Measurements from ENCODE around the gene CPA1.

The CPA1 gene

DNA sequence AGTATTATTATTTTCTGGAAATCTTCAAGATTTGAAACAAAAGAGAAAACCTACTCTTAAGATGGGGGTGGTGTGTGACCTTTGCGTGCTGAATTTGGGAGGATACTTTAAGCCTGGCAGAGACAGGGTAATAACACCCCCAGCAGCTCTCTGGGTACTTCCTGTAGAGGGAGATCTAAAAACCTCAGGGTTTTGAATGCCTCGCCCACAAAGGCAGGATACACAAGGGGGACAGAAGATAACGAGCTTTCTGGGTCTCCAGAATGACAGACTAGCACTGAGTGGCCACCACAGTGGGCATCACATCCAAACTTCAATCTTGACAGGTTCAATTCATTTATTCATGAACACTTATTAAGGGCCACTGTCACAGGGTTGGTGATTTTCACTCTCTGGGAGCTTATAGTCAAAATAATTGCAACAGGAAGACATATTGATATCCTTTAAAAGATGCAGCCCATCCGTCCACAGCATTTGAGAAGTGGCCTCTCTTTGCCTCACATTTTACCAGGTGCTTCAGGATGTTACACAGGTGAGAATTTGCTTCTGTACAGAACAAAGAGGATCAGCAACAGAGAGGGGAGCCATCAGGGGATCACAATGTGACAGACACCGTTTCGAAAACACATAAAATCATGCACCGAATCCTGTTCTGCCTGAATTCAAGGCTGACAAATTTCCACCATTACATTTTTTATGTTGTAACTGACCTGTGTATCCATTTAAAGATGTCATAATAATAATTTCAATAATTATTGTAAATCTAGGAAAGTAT is 14.3 kb downstream of the CPA1 start:
- DNase-seq (ENCODE audit: low read depth in 2 of 2), result peak in 1 of 2 donors; percentile 9

DNA sequence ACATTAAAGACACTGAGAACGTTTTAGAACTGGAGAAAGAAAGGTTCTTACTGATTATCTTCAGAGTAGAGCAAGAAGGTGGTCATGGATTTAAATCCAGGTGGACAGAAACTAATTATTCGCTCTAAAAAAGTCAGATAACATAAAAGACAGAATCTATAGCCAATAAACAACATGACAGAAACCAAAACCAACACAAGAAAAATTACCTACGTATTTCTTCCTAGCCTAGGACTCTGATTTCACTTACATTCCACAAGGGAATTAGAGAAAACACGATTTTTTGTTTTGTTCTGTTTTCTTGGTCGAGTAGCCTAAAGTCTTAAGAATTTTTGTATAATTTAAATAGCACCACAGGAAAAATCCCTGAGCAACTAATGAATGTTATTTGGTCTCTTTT is 15.1 kb downstream of the CPA1 start:
- no peak for DNase-seq (ENCODE audit: low read depth in 2 of 2)

DNA sequence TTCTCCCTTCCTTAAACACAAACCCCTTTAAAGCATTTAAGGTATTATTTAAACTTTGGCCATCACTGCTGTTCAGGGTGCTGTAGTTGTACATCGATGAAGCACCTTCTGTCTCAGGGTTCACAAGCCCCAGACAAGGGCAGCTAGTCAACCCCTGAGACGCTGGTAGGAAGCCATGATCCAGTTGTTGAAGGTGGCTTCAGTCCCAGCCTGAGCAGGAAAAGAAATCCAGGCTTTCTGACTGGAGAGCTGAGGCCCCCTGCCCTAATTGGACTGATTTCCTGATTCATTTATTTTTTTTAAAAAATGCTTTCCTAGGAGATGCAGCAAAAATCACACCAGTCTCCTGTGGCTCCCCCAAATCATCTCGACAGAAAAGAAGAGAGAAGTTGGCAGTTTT is 15.8 kb downstream of the CPA1 start:
- no peak for DNase-seq (ENCODE audit: low read depth in 2 of 2)

DNA sequence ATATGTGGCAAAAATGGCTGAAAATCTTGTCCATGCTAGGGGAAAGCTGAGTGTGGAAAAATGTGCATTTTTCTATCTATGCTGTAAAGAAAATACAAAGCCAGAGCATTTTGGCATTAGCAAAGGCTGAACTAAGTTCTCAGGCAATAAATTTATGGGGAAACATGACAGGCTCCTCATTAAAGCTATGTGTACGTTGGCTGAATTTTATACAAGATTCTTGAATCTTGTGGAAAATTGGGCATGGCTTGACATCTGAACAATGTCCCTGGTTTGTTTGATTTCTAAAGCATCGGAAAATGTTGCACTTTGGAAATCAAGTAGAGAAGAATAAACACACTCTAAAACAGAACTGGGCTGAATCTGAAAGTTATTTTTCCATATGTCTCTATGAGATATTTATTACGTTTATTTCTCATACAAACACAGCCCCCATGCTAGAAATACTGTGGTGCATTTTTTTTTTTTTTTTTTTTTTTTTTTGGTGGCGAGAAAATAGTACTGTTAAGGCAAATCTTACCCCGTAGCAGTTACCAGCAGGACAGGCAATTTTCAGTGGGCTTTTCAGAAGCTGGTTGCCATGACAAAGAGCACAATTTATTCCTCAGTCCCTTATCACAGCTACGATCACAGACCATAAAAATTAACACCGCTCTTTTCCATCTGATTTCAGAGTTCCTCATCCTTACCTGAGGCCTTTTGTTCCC is 16.9 kb downstream of the CPA1 start:
- no peak for DNase-seq (ENCODE audit: low read depth in 2 of 2)

DNA sequence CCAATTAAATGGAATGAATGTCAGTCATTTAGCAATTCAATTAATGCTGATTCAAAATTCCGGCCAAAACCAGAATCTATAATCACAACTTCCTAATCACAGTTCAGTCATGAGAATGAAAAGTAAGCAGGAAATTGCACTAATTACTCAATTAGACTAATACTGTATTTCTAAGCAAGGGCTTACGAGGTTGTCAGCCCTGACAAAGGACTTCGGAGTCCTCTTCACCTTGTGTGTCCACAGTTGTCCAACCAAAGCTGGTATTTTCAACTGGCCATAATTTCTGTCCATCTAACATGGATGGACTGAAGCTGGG is 17.4 kb downstream of the CPA1 start:
- DNase-seq (ENCODE audit: low read depth in 2 of 2), result no peak

DNA sequence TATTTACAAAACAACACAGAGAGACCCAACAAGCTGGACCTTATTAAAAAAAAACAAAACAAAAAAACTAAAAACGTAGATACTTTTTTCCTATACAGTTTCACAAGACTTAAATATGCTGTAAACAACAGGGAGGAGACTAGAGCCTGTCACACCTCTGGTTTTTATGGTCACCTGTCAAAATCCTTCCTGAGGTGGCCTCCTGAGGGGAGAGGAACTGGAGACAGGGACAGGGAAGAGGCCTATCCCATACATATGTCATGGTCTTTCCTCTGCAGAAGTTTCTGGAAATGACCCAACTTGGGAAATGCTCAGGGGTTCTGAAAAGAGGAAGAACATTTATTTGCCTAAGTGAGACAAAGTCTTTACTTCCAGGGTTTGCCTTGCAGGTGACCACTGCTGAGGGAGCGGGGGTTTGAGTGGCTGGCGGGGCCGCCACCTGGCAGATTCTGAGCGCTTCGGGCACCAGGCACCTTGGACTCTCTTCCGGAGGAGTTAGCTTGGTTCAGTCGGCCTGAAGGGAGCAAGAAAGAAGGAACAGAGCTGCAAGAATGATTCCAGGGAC is 18.3 kb downstream of the CPA1 start:
- DNase-seq (ENCODE audit: low read depth in 2 of 2), result no peak

DNA sequence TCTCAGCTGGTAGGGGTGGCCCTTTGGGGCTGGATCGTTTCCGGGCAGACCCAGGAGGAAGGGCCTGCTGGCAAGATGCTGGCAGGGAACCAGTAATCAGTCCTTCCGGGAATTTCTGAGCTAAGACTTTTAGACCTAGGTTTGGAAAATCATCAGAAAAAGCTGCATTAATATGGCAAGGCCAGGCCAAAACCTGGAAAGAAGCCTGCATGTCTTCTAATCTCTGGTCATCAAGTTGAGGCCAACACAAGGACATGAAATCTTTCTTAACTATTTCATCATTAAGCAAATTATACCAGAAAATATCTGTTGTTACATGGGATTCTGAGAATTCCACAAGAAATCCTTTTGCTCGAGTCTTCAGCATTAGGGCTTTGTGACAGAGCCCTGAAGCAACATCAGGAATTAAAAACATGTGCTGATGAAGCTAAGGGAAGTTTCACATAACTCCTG is 19.9 kb downstream of the CPA1 start:
- DNase-seq (ENCODE audit: low read depth in 2 of 2), result no peak

DNA sequence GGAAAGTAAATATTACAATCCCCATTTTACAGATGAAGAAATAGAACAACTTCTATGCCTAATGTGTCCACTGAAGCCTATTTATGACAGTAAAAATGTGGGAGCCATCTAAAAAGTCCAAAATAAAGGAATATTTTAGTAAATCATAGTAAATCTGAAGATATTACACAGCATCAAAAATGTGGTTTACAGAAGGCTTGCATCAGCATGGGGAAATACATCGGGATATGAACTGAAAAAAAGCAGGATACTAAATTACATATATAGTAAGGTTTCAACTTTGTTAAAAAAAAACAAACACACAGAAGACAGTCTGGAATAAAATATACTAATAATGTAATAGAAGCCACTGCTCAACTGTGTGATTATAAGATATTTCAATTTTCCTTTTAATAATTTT is 20.8 kb downstream of the CPA1 start:
- no peak for DNase-seq (ENCODE audit: low read depth in 2 of 2)

DNA sequence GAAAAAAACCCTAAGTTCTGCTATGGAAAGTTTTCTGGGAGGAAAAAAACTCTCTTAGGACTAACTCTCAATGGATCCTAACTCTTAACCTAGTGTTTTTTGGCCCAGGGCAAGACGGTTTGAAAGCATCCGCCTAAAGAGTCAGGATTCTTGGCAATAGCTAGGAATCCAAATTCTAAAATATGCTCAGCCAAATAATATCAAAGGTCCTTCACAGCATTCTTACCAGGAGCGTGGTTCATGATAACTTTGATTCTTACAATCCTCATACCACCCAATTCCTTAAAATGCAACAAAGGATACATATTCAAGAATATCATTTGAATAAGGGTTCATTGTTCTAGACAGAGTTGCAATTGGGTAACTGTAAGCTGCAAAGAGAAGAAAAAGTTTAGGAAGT is 21.3 kb downstream of the CPA1 start:
- no peak for DNase-seq (ENCODE audit: low read depth in 2 of 2)

DNA sequence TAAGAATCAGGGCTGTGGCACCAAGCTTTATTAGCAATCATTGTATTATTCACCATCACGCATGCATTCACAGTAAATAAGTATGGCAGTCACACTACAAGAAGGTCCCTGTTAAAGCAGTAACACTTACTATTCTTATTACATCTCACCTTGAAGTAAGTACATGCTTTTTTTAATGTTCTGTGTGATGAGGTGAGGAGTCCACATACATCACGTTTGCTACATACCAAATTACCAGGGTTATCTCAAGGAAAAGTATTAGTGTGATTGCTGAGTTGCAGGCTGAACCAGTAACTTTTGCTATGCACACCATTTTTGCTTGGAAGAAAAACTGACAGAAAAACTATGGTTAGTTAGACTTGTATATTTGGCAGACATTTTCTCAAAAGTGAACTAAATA is 24.7 kb downstream of the CPA1 start:
- no peak for DNase-seq (ENCODE audit: low read depth in 2 of 2)

DNA sequence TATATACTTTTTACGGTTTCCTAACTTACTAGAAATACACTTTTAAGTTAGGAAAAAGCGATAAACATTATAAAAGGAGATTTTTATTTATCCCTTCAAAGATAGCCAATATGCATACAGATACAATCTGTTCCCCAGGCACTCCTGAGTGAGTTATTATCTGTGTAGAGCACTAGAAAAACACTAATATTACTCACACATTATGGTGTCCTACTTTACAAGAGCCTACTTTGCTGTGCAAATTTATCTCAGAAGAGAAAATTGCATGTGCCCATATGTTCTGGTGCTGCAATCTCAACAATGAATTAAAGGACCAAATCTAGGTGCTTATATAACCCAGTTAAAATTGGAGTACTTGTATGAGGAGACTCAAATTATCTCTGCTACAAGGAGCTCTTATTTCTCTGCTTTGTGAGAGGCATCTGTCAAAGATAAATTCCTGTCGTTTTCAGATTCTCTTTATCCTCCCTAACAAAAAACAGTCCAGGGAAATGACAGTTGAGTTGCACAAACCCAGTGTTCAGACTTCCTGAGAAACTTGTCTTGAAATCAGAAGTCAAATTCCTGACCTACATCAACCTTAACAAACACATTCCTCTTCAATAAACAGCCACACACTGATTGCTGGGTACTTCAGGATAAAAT is 28.9 kb downstream of the CPA1 start:
- no peak for DNase-seq (ENCODE audit: low read depth in 2 of 2)

DNA sequence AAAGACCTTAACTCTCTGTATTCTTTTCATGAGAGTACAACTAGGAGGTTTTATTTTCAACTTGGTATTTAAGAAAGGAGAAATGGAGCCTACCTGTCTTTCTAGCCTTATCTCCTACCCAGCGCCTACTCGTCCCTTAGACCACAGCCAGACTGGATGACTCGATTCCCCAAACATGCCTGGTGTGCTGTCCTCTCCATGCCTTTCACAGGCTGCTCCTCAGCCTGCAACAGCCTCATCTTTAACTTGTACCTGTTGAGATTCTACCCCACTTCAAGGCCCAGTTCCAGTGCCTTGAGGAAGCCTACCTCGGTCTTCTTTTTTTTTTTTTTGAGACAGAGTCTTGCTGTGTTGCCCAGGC is 29.4 kb downstream of the CPA1 start:
- no peak for DNase-seq (ENCODE audit: low read depth in 2 of 2)

DNA sequence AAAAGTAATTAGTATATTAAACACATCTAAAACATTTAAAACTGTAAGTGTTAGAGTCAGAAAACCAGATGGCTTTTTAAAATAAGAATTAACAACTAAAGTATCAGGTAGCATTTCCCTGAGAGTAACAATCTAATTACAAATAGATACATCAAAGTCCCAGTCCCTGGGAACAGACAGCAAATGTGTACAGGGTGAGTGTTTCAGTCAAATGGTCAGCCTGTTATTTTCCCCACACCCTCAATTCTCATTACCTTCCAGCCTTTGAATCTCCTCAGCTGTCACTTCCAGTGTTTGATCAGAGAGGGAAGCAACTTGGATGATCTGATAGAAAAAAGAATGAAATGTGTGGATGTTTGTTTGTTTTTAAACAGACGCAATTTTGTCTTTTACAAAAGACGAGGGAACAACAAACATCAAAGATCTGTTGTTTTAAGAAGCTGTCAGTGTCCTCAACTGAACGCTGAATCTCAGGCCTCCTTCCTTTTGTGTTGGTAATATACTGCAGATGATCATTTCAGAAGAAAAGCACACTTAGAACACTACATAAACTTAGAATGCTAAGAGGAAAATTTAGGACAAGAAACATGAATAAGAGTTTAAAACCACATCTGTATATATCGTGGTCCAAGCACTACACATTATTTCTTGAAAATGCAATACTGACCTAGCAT is 30.7 kb downstream of the CPA1 start:
- no peak for DNase-seq (ENCODE audit: low read depth in 2 of 2)

DNA sequence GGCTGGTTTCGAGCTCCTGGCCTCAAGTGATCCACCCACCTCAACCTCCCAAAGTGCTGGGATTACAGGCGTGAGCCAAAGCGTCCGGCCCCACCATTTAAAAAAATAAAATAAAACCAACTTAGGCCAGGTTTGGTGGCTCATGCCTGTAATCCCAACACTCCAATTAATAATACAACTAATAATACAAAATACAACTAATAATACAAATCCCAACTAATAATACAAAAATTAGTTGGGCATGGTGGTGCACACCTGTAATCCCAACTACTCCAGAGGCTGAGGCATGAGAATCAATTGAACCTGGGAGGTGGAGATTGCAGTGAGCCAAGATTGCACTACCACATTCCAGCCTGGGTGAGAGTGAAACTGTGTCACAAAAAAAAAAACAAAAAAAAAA is 32.9 kb downstream of the CPA1 start:
- DNase-seq (ENCODE audit: low read depth in 2 of 2), result no peak

DNA sequence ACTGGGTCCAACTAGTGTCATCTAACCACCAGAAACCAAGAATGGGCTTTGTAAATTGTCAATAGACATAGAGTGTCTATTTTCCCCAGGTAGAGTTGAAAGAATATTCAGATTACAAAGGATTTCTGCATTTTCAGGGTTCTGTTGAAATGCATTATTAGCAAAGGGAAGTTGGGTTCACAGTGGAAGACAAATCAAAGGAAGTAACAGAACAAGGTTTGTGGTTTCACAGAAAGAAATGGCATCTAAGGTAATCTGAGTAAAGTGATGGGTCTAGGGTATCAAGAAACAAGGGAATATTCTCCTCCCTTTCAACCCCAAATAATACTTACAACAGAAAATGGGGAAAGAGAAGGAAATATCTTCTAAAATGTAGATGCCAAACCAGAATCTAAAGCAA is 34.7 kb downstream of the CPA1 start:
- no peak for DNase-seq (ENCODE audit: low read depth in 2 of 2)

DNA sequence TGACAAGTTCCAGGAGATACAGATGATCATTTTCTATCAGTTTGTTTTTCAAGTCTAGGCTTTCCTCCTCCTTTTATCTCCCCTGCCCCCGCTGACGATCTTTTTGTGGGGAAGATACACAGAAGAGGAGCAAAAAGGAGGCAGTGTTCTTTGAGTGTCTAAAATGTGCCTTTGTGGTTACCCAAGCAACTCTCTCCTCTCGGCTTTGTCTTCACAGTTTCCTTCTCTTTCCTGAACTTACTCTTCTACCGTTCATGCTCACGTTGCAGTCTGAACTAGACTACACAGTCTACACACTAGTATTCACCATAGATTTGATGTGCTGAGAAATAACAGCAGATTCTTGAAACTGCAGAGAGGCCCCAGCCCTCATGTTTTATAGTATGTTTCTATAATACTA is 36.9 kb downstream of the CPA1 start:
- DNase-seq (ENCODE audit: low read depth in 2 of 2), result no peak

DNA sequence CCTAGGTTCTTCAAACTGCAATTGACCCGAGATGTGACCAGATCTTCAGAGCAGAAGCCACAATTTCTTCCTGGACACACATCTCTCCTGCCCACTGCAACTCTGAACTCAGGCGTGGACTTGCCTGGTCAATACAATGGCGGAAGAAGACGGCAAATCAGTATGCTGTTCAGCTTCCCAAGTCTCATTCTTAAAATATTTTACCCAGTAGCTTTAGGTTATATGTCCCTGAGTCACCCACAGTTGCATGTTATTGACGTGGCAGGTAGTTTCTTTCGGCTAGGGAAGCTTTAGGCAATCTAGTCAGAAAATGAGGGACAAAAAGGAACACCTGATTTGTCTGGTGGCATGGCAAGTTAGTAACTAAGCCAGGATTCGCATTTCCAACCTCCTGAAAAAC is 38.0 kb downstream of the CPA1 start:
- no peak for DNase-seq (ENCODE audit: low read depth in 2 of 2)

DNA sequence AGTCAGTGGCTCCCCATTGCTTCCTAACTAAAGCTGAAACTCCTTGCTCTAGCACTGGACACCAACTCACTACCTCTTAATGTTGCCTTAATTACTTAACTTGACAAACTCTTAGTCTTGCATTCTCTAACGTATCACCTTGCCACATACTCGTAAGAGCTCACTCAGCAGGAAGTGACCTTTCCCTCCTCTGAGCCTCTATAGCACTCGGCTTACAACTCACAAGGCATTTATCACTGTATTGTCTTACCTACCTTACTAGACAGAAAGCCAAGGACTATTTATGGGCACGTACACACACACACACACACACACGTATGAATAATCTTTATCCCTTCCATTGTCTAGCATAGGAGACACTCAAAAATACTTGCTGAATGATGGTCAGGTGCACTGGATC is 39.4 kb downstream of the CPA1 start:
- no peak for DNase-seq (ENCODE audit: low read depth in 2 of 2)

DNA sequence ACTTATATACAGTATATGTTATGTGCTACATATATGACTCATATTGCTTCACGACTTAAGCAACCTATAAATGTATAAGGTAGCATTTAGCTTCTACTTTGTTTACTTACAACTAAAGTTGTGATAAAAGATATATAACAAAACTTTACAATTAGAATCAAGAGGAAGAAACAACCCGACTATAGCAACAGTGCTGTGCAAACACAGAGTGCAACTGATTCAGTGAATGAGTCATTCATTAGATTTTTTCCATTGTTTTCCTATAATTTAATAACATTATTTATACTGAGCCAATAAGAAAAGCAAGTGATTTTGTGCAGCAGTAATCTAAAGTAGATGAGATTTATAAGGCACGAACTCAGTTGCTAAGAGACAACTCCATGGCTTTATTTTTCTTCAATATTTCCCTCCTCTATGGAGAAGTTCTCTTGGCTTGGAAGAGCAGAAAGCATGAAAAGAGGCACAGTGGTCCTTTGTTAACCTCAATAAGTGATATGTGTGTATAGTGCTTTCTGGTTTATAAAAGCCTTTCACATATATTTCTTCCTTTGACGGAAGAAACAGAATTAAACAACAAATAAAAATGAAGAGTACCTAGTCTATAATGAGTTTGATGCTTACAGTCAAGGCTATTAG is 40.8 kb downstream of the CPA1 start:
- no peak for DNase-seq (ENCODE audit: low read depth in 2 of 2)

DNA sequence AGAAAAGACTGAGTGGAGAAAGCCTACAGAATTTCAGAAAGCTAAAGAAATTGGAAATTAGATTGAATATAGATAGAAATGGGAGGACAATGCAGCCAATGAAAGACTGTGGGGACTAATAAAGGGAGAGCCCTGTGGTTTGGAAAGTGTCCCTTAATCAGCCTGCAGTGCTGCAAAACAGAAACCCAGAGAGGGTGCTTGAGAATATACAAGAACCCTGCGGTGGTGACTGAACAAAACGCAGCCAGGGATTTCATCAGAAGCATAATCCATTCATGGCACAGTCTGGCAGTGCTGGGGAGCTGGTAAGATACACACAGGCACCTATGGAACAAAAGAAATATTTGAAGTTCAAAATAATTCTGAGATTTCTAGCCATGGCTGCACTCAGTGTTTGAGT is 41.4 kb downstream of the CPA1 start:
- no peak for DNase-seq (ENCODE audit: low read depth in 2 of 2)

DNA sequence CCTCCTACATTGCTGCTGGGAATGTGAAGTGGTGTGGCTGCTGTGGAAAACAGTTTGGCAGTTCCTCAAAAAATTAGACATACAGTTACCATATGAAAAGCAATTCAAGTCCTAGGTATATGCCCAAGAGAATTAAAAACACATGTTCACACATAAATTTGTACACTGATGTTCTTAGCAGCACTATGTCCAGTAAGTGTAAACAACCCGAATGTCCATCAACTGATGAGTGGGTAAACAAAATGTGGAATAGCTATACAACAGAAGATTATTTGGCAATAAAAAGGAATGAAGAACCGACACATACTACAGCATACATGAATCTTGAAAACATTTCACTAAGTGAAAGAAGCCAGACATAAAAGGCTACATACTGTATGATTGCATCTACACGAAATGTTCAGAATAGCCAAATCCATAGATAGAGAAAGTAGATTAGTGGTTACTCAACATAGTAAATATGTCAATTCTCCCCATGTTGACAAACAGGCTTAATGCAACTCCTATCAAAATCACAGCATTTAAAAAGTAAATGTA is 43.3 kb downstream of the CPA1 start:
- DNase-seq (ENCODE audit: low read depth in 2 of 2), result no peak

DNA sequence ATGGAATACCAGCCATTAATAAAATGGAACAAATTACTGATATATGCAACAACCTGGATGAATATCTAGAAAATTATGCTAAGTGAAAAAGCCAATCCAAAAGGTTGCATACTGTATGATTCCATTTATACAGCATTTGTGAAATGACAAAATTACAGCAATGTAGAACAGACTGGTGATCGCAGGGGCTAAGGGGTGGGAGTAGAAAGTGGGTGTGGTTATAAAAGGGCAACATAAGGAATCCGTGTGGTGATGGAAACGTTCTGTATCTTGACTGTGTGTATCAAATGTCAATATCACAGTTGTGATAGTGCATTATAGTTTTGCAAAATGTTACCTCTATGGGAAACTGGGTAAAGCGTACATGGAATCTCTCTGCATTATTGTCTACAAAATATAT is 45.5 kb downstream of the CPA1 start:
- no peak for DNase-seq (ENCODE audit: low read depth in 2 of 2)

All from stimulated activated CD4-positive, alpha-beta T cell treated with anti-CD3 and anti-CD28 coated beads, Interleukin-1b, Interleukin-23, amount 100 ng/mL, for 4 hours (primary cell).